Breast epithelium (tissue), 4 donors: ENCODE data around the gene METAP1. TPM values are rescaled to one million over a fixed set of nuclear protein-coding genes. Genes with fewer than 3 reads are reported as not detected.

Source experiments
- DNase-seq, 2 donors: peaks; one replicate each; pipeline ENCODE4 v3.0.0-alpha.2; 2019; ENCODE audit warnings: low spot score in 2 of 2
- H3K27ac ChIP-seq, 2 donors: fragments of 200-600 bp; sonication (generic) in 1 of 2; one replicate each; pipeline ENCODE4 v1.5.1; 2016 to 2019; ENCODE audit warnings: mild to moderate bottlenecking in 1 of 2
- H3K27me3 ChIP-seq, 2 donors: fragments of 200-600 bp; sonication (generic) in 1 of 2; one replicate each; pipeline versions ENCODE4 v1.5.1 to v1.6.0; 2017 to 2019; ENCODE audit warnings: control low read depth in 1 of 2, mild to moderate bottlenecking in 1 of 2
- H3K36me3 ChIP-seq: fragments of 200-600 bp; one replicate; pipeline ENCODE4 v1.5.1; 2019
- H3K4me1 ChIP-seq, 2 donors: fragments of 200-600 bp; sonication (generic); one replicate each; pipeline ENCODE4 v1.5.1; 2016 to 2019; ENCODE audit warnings: control low read depth in 1 of 2
- H3K4me3 ChIP-seq, 3 donors: fragments of 200-600 bp; sonication (generic); 1 replicate in 2 of 3; 2 replicates in 1 of 3; pipeline ENCODE4 v1.5.1; 2016 to 2019; ENCODE audit warnings: mild to moderate bottlenecking in 3 of 3, moderate library complexity in 2 of 3
- H3K9me3 ChIP-seq, 2 donors: fragments of 200-600 bp; sonication (generic) in 1 of 2; one replicate each; pipeline ENCODE4 v1.5.1; 2016 to 2019; ENCODE audit warnings: control low read depth in 1 of 2
- CTCF ChIP-seq, 3 donors: fragments of 450-650 bp; IDR thresholded peaks; one replicate each; pipeline ENCODE4 v1.5.1; 2016 to 2017; ENCODE audit warnings: antibody characterized with exemption in 3 of 3, mild to moderate bottlenecking in 3 of 3, moderate library complexity in 3 of 3
- POLR2A ChIP-seq: fragments of 450-650 bp; IDR thresholded peaks from one replicate; pipeline ENCODE4 v1.6.1; 2016; ENCODE audit warnings: antibody characterized with exemption, mild to moderate bottlenecking, moderate library complexity
- POLR2AphosphoS5 ChIP-seq, 3 donors: sonication (generic); formaldehyde crosslinking; IDR thresholded peaks; one replicate each; pipeline ENCODE4 v1.6.1; 2017; ENCODE audit warnings: antibody characterized with exemption in 3 of 3
- intact Hi-C: fragments of 100-400 bp; cut with DNase I; formaldehyde crosslinking; loops from one replicate; pipeline ENCODE4 v1.15.1; 2023; ENCODE audit warnings: low total_unique reads
- total RNA-seq, 3 donors: library from RNA; depleted of rRNA; stranded (reverse); fragments of >200 nt; gene quantifications; one replicate each; pipeline ENCODE4 v1.1.0, GENCODE V29; 2016

METAP1 gene
- total RNA-seq, 3 donors from 2014 or later, result 22.9 to 54.2 (median 36.7) TPM

DNA sequence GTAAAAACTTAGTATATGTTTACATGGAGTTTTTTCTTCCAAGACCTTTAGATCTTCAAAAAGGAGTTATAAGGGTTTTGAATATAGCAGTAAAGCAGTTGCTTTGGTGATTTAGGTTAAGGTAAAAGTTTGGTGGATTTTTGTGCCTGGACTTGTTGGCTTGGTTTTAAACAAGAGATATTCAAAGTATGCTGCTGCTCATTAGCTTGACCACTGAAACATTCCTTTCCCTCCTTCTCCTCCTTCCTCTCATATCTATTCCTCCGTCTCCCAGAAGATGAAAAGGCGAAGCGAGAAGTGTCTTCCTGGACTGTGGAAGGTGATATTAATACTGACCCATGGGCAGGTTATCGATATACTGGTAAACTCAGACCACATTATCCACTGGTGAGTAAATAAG lies 38.4 kb downstream of the METAP1 start:
- no peaks in the 10 kb centered on the region for H3K4me1 ChIP-seq
- no peak for TF ChIP-seq POLR2A
- TF ChIP-seq POLR2AphosphoS5 (IDR thresholded peaks at IDR 0.05), result no peak
- TF ChIP-seq CTCF (IDR thresholded peaks at IDR 0.05), result no peak
- intact Hi-C loops, result no loop called here
- no peak overlapping the region for H3K4me3 ChIP-seq
- H3K9me3 ChIP-seq, result peaks cover 0 to 11% of the 10 kb centered on the region in 2 donors
- H3K36me3 ChIP-seq, result no peaks in the 10 kb centered on the region
- no peaks in the 10 kb centered on the region for H3K27me3 ChIP-seq
- DNase-seq, result no peak
- H3K27ac ChIP-seq, result no peak overlapping the region

DNA sequence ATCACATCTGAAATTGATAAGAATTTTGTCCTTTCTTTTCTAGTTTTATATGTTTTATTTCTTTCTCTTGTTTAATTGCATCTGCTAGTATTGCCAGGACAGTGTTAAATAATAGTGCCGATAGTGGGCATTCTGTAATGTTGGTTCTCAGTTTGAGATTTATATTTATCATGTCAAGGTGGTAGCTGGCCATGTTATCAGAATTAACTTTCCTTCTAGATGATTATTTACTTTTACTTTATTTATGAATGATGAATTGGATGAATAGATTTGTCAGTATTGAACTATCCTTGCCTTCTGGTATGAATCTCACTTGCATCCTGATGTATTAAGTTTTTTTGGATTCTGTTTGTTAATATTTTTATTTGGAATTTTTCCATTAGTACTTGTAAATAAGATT lies 42.7 kb downstream of the METAP1 start:
- H3K36me3 ChIP-seq, result no peaks in the 10 kb centered on the region
- intact Hi-C loops, result no loop called here
- no peak overlapping the region for H3K4me3 ChIP-seq
- no peak for TF ChIP-seq POLR2AphosphoS5 (IDR thresholded peaks at IDR 0.05)
- DNase-seq, result no peak
- peaks cover 0 to 11% of the 10 kb centered on the region in 2 donors for H3K9me3 ChIP-seq
- H3K4me1 ChIP-seq, result no peaks in the 10 kb centered on the region
- no peak overlapping the region for H3K27ac ChIP-seq
- H3K27me3 ChIP-seq, result no peaks in the 10 kb centered on the region

DNA sequence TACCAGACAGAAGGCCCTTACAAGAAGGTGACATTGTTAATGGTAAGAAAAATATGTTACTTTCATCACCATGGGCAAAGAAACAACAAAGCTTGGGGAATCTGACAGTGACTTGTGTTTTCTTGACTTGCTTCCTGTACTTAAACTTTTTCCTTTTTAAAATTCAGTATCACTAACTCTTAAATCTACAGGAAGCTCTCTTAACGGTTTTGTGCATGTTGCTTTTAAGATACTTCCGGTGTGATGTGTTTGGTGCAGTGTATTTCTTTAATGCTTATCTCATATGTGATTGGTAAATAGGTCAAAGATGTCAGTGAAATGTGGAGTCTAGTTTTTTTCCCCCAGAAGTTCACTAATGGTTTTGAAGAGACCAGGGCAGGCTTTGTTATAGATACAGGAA lies 47.8 kb downstream of the METAP1 start:
- H3K9me3 ChIP-seq, result peaks cover 0 to 6% of the 10 kb centered on the region in 2 donors
- DNase-seq, result no peak
- H3K27ac ChIP-seq, result no peak overlapping the region

GRCh38 chr4:99047710-99048109 lies 52.2 kb downstream of the METAP1 start:
- no peak overlapping the region for H3K4me3 ChIP-seq
- no peaks in the 10 kb centered on the region for H3K4me1 ChIP-seq
- no peak for DNase-seq
- TF ChIP-seq POLR2AphosphoS5 (IDR thresholded peaks at IDR 0.05) (no peak), CTCF (IDR thresholded peaks at IDR 0.05) (no peak), POLR2A (no peak)
- H3K36me3 ChIP-seq, result no peaks in the 10 kb centered on the region
- H3K27me3 ChIP-seq, result no peaks in the 10 kb centered on the region
- no peaks in the 10 kb centered on the region for H3K9me3 ChIP-seq
- intact Hi-C loops, result no loop called here
- H3K27ac ChIP-seq, result no peak overlapping the region

More for the DNA sequence above, 47.8 kb downstream of the METAP1 start:
- no peak for TF ChIP-seq CTCF (IDR thresholded peaks at IDR 0.05)
- no peak for TF ChIP-seq POLR2A
- no peak for TF ChIP-seq POLR2AphosphoS5 (IDR thresholded peaks at IDR 0.05)
- intact Hi-C loops, result no loop called here
- H3K27me3 ChIP-seq, result no peaks in the 10 kb centered on the region
- no peaks in the 10 kb centered on the region for H3K4me1 ChIP-seq
- H3K4me3 ChIP-seq, result no peak overlapping the region
- H3K36me3 ChIP-seq, result no peaks in the 10 kb centered on the region

- Histone ChIP-seq H3K9me3 (no peaks in the 10 kb centered on the region), H3K27me3 (no peaks in the 10 kb centered on the region), H3K4me3 (no peak overlapping the region), H3K36me3 (no peaks in the 10 kb centered on the region), H3K4me1 (no peaks in the 10 kb centered on the region), H3K27ac (no peak overlapping the region)
- TF ChIP-seq POLR2AphosphoS5 (IDR thresholded peaks at IDR 0.05) (no peak), CTCF (IDR thresholded peaks at IDR 0.05) (no peak), POLR2A (no peak)
- intact Hi-C loops, result no loop called here
- no peak for DNase-seq
Observed at GRCh38 chr4:99052902-99053301, 57.4 kb downstream of the METAP1 start.

DNA sequence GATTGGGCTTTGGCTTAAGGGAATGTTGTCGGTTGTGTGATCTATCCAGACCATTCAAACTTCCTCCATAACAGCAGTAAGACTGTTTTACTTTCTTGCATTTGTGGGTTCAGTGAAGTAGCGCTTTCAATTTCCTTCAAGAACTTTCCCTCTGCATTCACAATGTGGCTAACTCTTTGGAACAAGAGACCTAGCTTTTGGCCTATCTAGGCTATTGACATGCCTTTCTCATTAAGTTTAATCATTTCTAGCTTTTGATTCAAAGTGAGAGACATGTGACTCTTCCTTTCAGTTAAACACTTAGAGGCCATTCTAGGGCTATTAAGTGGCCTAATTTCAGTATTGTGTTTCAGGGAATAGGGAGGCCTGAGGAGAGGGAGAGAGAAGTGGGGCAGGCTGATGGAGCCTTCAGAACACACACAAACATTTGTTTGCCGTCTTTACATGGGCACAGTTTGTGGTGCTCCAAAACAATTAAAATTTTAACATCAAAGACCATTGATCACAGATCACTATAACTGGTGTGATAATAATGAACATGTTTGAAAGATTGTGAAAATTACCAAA lies 59.0 kb downstream of the METAP1 start:
- Histone ChIP-seq H3K27me3 (no peaks in the 10 kb centered on the region), H3K9me3 (no peaks in the 10 kb centered on the region), H3K27ac (no peak overlapping the region), H3K4me1 (no peaks in the 10 kb centered on the region), H3K36me3 (no peaks in the 10 kb centered on the region), H3K4me3 (no peak overlapping the region)
- intact Hi-C loops, result no loop called here
- TF ChIP-seq POLR2A, result no peak
- TF ChIP-seq POLR2AphosphoS5 (IDR thresholded peaks at IDR 0.05), result no peak
- TF ChIP-seq CTCF (IDR thresholded peaks at IDR 0.05), result no peak
- DNase-seq, result no peak
